Activated CD4-positive, alpha-beta T cell treated with anti-CD3 and anti-CD28 coated beads for 36 hours (primary cell): ENCODE data around the gene MVK. TPM values are rescaled to one million over a fixed set of nuclear protein-coding genes. Genes with fewer than 3 reads are reported as not detected.

Source experiments
- ATAC-seq: fragments of 200-7000 bp; cut with Tn5 transposase; one replicate; pipeline ENCODE4 v1.10.0; 2021; ENCODE audit warnings: mild to moderate bottlenecking, moderate library complexity
- CTCF ChIA-PET: fragments of 350-600 bp; sonication (Branson Sonifier 250); formaldehyde crosslinking; loops from one replicate; lab custom pipeline; 2021; ENCODE audit warnings: antibody characterized with exemption; lab: Charles Lee
- POLR2A ChIA-PET: fragments of 350-600 bp; sonication (Branson Sonifier 250); formaldehyde crosslinking; loops from one replicate; lab custom pipeline; 2021; ENCODE audit warnings: antibody characterized with exemption, inconsistent platforms; lab: Charles Lee
- DNase-seq: peaks from one replicate; pipeline ENCODE4 v3.0.0-alpha.2; 2020
- H3K27ac Mint-ChIP-seq: one replicate; pipeline ENCODE4 v1.8.0; 2021; ENCODE audit warnings: mixed read lengths
- H3K27me3 Mint-ChIP-seq: one replicate; pipeline ENCODE4 v1.8.0; 2021; ENCODE audit warnings: mixed read lengths
- H3K36me3 Mint-ChIP-seq: one replicate; pipeline ENCODE4 v1.8.0; 2021; ENCODE audit warnings: low read depth, mixed read lengths
- H3K4me1 Mint-ChIP-seq: one replicate; pipeline ENCODE4 v1.8.0; 2021; ENCODE audit warnings: mixed read lengths
- H3K4me3 Mint-ChIP-seq: one replicate; pipeline ENCODE4 v1.8.0; 2021; ENCODE audit warnings: mild to moderate bottlenecking, moderate library complexity, mixed read lengths
- H3K9me3 Mint-ChIP-seq: one replicate; pipeline ENCODE4 v1.8.0; 2021; ENCODE audit warnings: low read depth, mixed read lengths
- intact Hi-C, 2 experiments: fragments of 100-400 bp; cut with DNase I in 1 of 2; cut with micrococcal nuclease in 1 of 2; formaldehyde crosslinking; loops; one replicate each; pipeline versions ENCODE4 v1.14.2 to v1.15.1; 2022 to 2024; cut with DNase I, micrococcal nuclease
- total RNA-seq, 2 experiments: library from RNA; stranded (reverse); gene quantifications; one replicate each; pipeline ENCODE4 v1.2.3, GENCODE V29; 2021

MVK gene
- total RNA-seq, 2 experiments from 2014 or later = 17.8 to 18.7 TPM

DNA sequence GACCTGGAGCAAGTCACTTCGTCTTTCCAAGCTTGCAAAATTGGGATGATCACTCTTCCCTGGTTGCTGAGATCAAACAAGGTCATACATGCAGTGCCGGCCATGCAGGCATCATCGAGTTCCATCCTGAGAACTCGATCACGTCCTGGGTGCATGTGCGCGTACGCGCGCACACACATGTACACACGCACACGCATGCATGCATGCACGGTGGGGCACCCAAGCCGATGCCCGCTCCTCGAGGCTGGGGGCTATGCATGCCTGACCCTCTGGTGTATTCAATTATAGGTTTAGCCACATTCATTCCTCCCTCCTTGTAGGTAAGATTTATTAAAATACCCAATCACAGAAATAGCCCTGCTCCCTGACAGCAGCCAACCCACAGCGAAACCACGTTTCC lies 26.3 kb upstream of the MVK start:
- Mint-ChIP-seq H3K36me3 (no peaks in the 10 kb centered on the region), H3K4me1 (peaks cover 5% of the 10 kb centered on the region), H3K27ac (no peak overlapping the region), H3K9me3 (no peaks in the 10 kb centered on the region), H3K27me3 (peaks cover 14% of the 10 kb centered on the region), H3K4me3 (no peak overlapping the region)
- DNase-seq = no peak
- no peak for ATAC-seq
- intact Hi-C loops = no loop called here
- ChIA-PET POLR2A (no interaction called here), CTCF (no interaction called here)

- no peak overlapping the region for H3K27ac Mint-ChIP-seq
- intact Hi-C loops = no loop called here
- no peaks in the 10 kb centered on the region for H3K36me3 Mint-ChIP-seq
- CTCF ChIA-PET = no interaction called here
- no peak for DNase-seq
- no peak overlapping the region for H3K4me3 Mint-ChIP-seq
- H3K27me3 Mint-ChIP-seq = peaks cover 14% of the 10 kb centered on the region
- ATAC-seq = no peak
- peaks cover 5% of the 10 kb centered on the region for H3K4me1 Mint-ChIP-seq
- POLR2A ChIA-PET = no interaction called here
- no peaks in the 10 kb centered on the region for H3K9me3 Mint-ChIP-seq
These were observed 25.3 kb upstream of the MVK start for GRCh38 chr12:109548258-109548657.

- H3K4me3 Mint-ChIP-seq = no peak overlapping the region
- POLR2A ChIA-PET = no interaction called here
- H3K27me3 Mint-ChIP-seq = peaks cover 14% of the 10 kb centered on the region
- no peaks in the 10 kb centered on the region for H3K9me3 Mint-ChIP-seq
- CTCF ChIA-PET = interaction anchor here (0.6 kb wide), 1 partner anchor 108 kb away, joined by 4 read pairs; no protein-coding TSS in a partner anchor
- peaks cover 5% of the 10 kb centered on the region for H3K4me1 Mint-ChIP-seq
- DNase-seq = no peak
- no peak for ATAC-seq
- intact Hi-C loops = loop anchor here in 1 of 2 experiments (5.0 kb wide), 1 partner anchor 637 kb away; no protein-coding TSS in a partner anchor
- H3K27ac Mint-ChIP-seq = no peak overlapping the region
- H3K36me3 Mint-ChIP-seq = no peaks in the 10 kb centered on the region
These were observed 23.9 kb upstream of the MVK start for GRCh38 chr12:109549613-109550270.

- Mint-ChIP-seq H3K27ac (no peak overlapping the region), H3K4me3 (no peak overlapping the region), H3K9me3 (no peaks in the 10 kb centered on the region), H3K4me1 (peaks cover under 1% of the 10 kb centered on the region), H3K36me3 (no peaks in the 10 kb centered on the region), H3K27me3 (peaks cover 14% of the 10 kb centered on the region)
- ChIA-PET POLR2A (no interaction called here), CTCF (no interaction called here)
- no peak for ATAC-seq
- intact Hi-C loops = loop anchor here in 1 of 2 experiments (5.0 kb wide), 1 partner anchor 638 kb away; no protein-coding TSS in a partner anchor
- no peak for DNase-seq
These were observed 23.3 kb upstream of the MVK start for GRCh38 chr12:109550281-109550680.

GRCh38 chr12:109551108-109551507 lies 22.5 kb upstream of the MVK start:
- no peaks in the 10 kb centered on the region for H3K36me3 Mint-ChIP-seq
- H3K9me3 Mint-ChIP-seq = no peaks in the 10 kb centered on the region
- H3K4me1 Mint-ChIP-seq = no peaks in the 10 kb centered on the region
- ChIA-PET CTCF (interaction anchor here (0.5 to 1.1 kb wide), 3 partner anchors 14 to 201 kb away, joined by 3 read pairs; no protein-coding TSS in a partner anchor), POLR2A (no interaction called here)
- H3K4me3 Mint-ChIP-seq = no peak overlapping the region
- no peak for ATAC-seq
- peaks cover 14% of the 10 kb centered on the region for H3K27me3 Mint-ChIP-seq
- intact Hi-C loops = loop anchor here in 1 of 2 experiments (5.0 kb wide), 1 partner anchor 639 kb away; no protein-coding TSS in a partner anchor
- no peak for DNase-seq
- H3K27ac Mint-ChIP-seq = no peak overlapping the region

- ATAC-seq (no peak), DNase-seq (no peak)
- H3K4me3 Mint-ChIP-seq = no peak overlapping the region
- CTCF ChIA-PET = interaction anchor here (0.6 to 1.2 kb wide), 2 partner anchors 231 to 395 kb away, joined by 3 to 4 read pairs; no protein-coding TSS in a partner anchor
- POLR2A ChIA-PET = no interaction called here
- no peaks in the 10 kb centered on the region for H3K4me1 Mint-ChIP-seq
- no peaks in the 10 kb centered on the region for H3K9me3 Mint-ChIP-seq
- intact Hi-C loops = loop anchor here in 1 of 2 experiments (5.0 kb wide), 1 partner anchor 641 kb away; no protein-coding TSS in a partner anchor
- no peak overlapping the region for H3K27ac Mint-ChIP-seq
- no peaks in the 10 kb centered on the region for H3K36me3 Mint-ChIP-seq
- peaks cover 2% of the 10 kb centered on the region for H3K27me3 Mint-ChIP-seq
These were observed 20.6 kb upstream of the MVK start for GRCh38 chr12:109552971-109553370.

- CTCF ChIA-PET = interaction anchor here (0.6 to 1.2 kb wide), 2 partner anchors 230 to 394 kb away, joined by 3 to 4 read pairs; no protein-coding TSS in a partner anchor
- Mint-ChIP-seq H3K9me3 (no peaks in the 10 kb centered on the region), H3K4me3 (no peak overlapping the region), H3K27me3 (peaks cover 2% of the 10 kb centered on the region), H3K27ac (no peak overlapping the region), H3K4me1 (no peaks in the 10 kb centered on the region), H3K36me3 (no peaks in the 10 kb centered on the region)
- intact Hi-C loops = loop anchor here in 1 of 2 experiments (5.0 kb wide), 1 partner anchor 641 kb away; no protein-coding TSS in a partner anchor
- POLR2A ChIA-PET = no interaction called here
- ATAC-seq (no peak), DNase-seq (no peak)
These were observed 20.1 kb upstream of the MVK start for GRCh38 chr12:109553483-109553882.

GRCh38 chr12:109553906-109554500 lies 19.6 kb upstream of the MVK start:
- no peak for DNase-seq
- H3K4me1 Mint-ChIP-seq = no peaks in the 10 kb centered on the region
- ATAC-seq = no peak
- no peak overlapping the region for H3K27ac Mint-ChIP-seq
- CTCF ChIA-PET = no interaction called here
- H3K9me3 Mint-ChIP-seq = no peaks in the 10 kb centered on the region
- H3K4me3 Mint-ChIP-seq = no peak overlapping the region
- H3K27me3 Mint-ChIP-seq = peaks cover 2% of the 10 kb centered on the region
- POLR2A ChIA-PET = no interaction called here
- intact Hi-C loops = loop anchor here in 1 of 2 experiments (5.0 kb wide), 1 partner anchor 642 kb away; no protein-coding TSS in a partner anchor
- H3K36me3 Mint-ChIP-seq = no peaks in the 10 kb centered on the region

GRCh38 chr12:109554761-109555160 lies 18.8 kb upstream of the MVK start:
- no peaks in the 10 kb centered on the region for H3K36me3 Mint-ChIP-seq
- ChIA-PET POLR2A (no interaction called here), CTCF (no interaction called here)
- no peaks in the 10 kb centered on the region for H3K9me3 Mint-ChIP-seq
- intact Hi-C loops = loop anchor here in 1 of 2 experiments (5.0 kb wide), 1 partner anchor 642 kb away; no protein-coding TSS in a partner anchor
- no peak for ATAC-seq
- DNase-seq = no peak
- H3K4me3 Mint-ChIP-seq = no peak overlapping the region
- H3K4me1 Mint-ChIP-seq = no peaks in the 10 kb centered on the region
- H3K27ac Mint-ChIP-seq = no peak overlapping the region
- H3K27me3 Mint-ChIP-seq = no peaks in the 10 kb centered on the region

DNA sequence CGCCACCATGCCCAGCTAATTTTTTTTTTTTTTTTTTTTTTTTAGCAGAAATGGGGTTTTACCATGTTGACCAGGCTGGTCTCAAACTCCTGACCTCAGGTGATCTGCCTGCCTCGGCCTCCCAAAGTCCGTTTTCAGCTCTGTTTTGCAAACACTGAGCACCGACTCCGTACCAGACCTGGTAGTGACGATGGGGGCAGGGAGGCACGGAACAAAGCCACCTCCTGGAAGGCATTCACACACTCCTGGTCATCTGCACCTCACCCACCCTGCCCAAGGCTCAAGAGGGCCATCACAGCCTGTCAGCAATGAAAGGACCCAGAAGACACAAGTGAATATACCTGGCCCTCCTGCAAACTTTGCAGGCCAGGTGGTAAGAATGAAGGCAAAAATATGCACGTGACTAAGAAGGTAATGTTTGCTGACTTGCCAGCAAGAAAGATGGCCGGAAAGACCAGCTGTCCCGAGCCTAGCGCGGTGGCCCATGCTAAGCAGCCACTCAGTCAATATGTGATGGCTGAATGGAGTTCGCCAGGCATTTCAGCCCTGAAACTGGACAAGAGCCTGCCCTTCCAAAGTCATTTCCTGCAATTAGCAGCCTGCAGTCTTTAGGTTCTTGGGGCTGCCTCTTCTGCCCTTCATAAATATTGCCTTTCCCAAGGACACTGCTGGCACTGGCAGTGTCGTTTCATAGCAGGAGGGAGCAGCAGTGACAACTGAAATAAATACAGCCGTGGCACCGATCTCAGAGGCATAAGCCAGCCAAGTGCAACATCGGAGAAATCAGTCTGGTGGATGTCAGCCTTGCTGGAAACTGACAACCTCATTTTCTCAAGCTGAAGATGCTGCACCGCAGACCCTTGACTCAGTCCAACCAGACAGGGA lies 17.9 kb upstream of the MVK start:
- H3K36me3 Mint-ChIP-seq = no peaks in the 10 kb centered on the region
- CTCF ChIA-PET = interaction anchor here (0.5 to 0.7 kb wide), 2 partner anchors 9 to 1160 kb away, joined by 3 read pairs; no protein-coding TSS in a partner anchor
- POLR2A ChIA-PET = interaction anchor here (0.7 kb wide), 1 partner anchor 17 kb away, joined by 4 read pairs; the partner anchor contains the start of gene MMAB

GRCh38 chr12:109557200-109557599 lies 16.4 kb upstream of the MVK start:
- H3K27me3 Mint-ChIP-seq = no peaks in the 10 kb centered on the region
- ATAC-seq (no peak), DNase-seq (no peak)
- no peak overlapping the region for H3K4me3 Mint-ChIP-seq
- H3K36me3 Mint-ChIP-seq = peaks cover 11% of the 10 kb centered on the region
- CTCF ChIA-PET = interaction anchor here (0.6 kb wide), 1 partner anchor 452 kb away, joined by 3 read pairs; no protein-coding TSS in a partner anchor
- no peaks in the 10 kb centered on the region for H3K4me1 Mint-ChIP-seq
- no peaks in the 10 kb centered on the region for H3K9me3 Mint-ChIP-seq
- intact Hi-C loops = no loop called here
- no peak overlapping the region for H3K27ac Mint-ChIP-seq
- POLR2A ChIA-PET = no interaction called here

More for the DNA sequence above, 17.9 kb upstream of the MVK start:
- DNase-seq = no peak
- Mint-ChIP-seq H3K27ac (no peak overlapping the region), H3K4me1 (no peaks in the 10 kb centered on the region), H3K9me3 (no peaks in the 10 kb centered on the region), H3K4me3 (no peak overlapping the region), H3K27me3 (no peaks in the 10 kb centered on the region)
- intact Hi-C loops = no loop called here
- no peak for ATAC-seq
